PC-9 (cell line): Measurements from ENCODE around the gene NIPAL3.

Experiments
- EZH2 ChIP-seq: fragments of 200-600 bp; sonication (generic); IDR thresholded peaks from 2 replicates; pipeline ENCODE4 v1.8.0; 2017; ENCODE audit warnings: antibody characterized with exemption, low read depth
- TF ChIP-seq, protein P1 (sequence below): fragments of 200-600 bp; sonication (generic); conservative IDR thresholded peaks from 2 replicates; pipeline ENCODE4 v1.6.1; 2017; ENCODE audit warnings: mixed run types, antibody characterized with exemption, mild to moderate bottlenecking, moderate library complexity

DNA sequence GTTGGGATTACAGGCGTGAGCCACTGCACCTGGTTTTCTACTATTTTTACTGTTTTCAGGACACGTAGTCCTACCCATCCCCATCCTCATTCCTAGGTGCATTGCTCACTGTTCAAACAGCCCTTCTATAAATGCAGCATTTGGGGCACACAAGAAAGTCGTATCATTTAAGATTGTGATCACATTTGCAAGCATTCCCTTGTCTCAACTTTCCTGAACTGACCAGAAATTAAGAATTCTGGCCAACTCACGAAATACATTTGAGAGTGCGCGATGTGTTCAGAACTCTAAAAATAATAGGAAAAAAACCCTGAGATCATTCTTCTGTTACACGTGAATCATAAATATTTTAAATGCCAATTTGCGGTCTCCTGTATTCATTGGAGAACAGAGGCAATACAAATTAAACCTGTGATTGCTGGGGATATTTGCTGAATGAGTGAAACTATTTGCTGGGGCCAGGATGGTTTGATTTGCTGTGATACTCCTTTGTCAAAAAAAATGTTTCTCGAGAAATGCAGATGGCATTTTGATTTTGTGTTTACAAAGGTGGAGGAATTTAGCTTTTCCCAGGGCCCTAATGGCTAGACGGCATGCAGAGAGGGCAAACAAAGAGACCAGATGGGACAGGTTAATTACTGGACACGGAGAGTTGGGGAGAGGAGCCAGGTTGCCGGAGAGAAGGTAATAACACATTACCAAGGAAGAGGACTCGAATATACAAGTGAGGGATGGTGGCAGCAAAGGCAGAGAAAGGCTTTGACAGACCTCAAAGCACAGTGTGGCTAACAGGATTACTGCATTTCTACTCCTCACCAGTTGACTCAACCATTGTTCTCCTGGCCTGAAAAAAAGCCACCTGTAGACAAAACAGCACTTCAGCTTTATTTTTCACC, 40.5 kb upstream of the NIPAL3 start:
- TF ChIP-seq, protein P1, sequence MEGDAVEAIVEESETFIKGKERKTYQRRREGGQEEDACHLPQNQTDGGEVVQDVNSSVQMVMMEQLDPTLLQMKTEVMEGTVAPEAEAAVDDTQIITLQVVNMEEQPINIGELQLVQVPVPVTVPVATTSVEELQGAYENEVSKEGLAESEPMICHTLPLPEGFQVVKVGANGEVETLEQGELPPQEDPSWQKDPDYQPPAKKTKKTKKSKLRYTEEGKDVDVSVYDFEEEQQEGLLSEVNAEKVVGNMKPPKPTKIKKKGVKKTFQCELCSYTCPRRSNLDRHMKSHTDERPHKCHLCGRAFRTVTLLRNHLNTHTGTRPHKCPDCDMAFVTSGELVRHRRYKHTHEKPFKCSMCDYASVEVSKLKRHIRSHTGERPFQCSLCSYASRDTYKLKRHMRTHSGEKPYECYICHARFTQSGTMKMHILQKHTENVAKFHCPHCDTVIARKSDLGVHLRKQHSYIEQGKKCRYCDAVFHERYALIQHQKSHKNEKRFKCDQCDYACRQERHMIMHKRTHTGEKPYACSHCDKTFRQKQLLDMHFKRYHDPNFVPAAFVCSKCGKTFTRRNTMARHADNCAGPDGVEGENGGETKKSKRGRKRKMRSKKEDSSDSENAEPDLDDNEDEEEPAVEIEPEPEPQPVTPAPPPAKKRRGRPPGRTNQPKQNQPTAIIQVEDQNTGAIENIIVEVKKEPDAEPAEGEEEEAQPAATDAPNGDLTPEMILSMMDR: no peak
- TF ChIP-seq EZH2: no peak
